ENCODE data around the gene PLXNA2.

GRCh38 chr1:208250613-208251012, 6.4 kb upstream of the PLXNA2 start:
- TF ChIP-seq CTCF (IDR thresholded peaks at IDR 0.05) (no peak), POLR2A (IDR thresholded peaks at IDR 0.05) (no peak)
